A549 (cell line): ENCODE data around the gene PNMA6A.
"Not testable (repeated sequence)": the region's sequence is repeated elsewhere in the genome, so short reads cannot be mapped to it uniquely, and the experiment has no call there.

Source experiments
- BCL3 ChIP-seq: fragments of >200 bp; sonication (Bioruptor Twin); formaldehyde crosslinking; IDR thresholded peaks from 3 replicates; pipeline ENCODE4 v1.6.1; 2016
- CBX2 ChIP-seq: fragments of 200-600 bp; sonication (generic); IDR thresholded peaks from 2 replicates; pipeline ENCODE4 v1.6.1; 2016; ENCODE audit warnings: low read depth, mild to moderate bottlenecking, borderline replicate concordance
- CHD2 ChIP-seq: fragments of 150-350 bp; IDR thresholded peaks from 2 replicates; pipeline ENCODE4 v1.6.1; 2014; ENCODE audit warnings: low read length; ENCODE audit not compliant: partially characterized antibody
- CTCF ChIP-seq: fragments of >200 bp; sonication (Bioruptor Twin); formaldehyde crosslinking; IDR thresholded peaks from 3 replicates; pipeline ENCODE4 v1.5.1; 2016
- HDAC2 ChIP-seq: fragments of 200-600 bp; sonication (generic); IDR thresholded peaks from 2 replicates; pipeline ENCODE4 v1.6.1; 2016
- POLR2A ChIP-seq: IDR thresholded peaks from 2 replicates; pipeline ENCODE4 v1.6.1; 2012; ENCODE audit warnings: mild to moderate bottlenecking, low read length
- REST ChIP-seq: fragments of 200-600 bp; sonication (generic); IDR thresholded peaks from 2 replicates; pipeline ENCODE4 v1.6.1; 2016; ENCODE audit warnings: antibody characterized with exemption, mild to moderate bottlenecking, moderate library complexity
- SMC3 ChIP-seq: fragments of >200 bp; sonication (Bioruptor Twin); formaldehyde crosslinking; IDR thresholded peaks from 3 replicates; pipeline ENCODE4 v1.6.1; 2018; ENCODE audit warnings: inconsistent platforms
- TP53 ChIP-seq: fragments of 250-450 bp; sonication (Bioruptor Pico); IDR thresholded peaks from 2 replicates; pipeline ENCODE4 v1.5.0; 2021; ENCODE audit warnings: mild to moderate bottlenecking, moderate library complexity

- not testable (repeated sequence) for TF ChIP-seq CTCF; HDAC2; BCL3; CHD2; CBX2; SMC3; REST; POLR2A; TP53 (CRISPR knock-in tag)
Observed at GRCh38 chrX:153117754-153118153, 45.5 kb downstream of the PNMA6A start.
